ENCODE data around the gene ARHGAP4. TPM values are rescaled to one million over a fixed set of nuclear protein-coding genes. Genes with fewer than 3 reads are reported as not detected.
A peak's percentile ranks its signal among the peaks of the same experiment; 100 is the strongest.

The ARHGAP4 gene
- total and polyA plus RNA-seq, 5 donors = 13.4 to 22.9 (median 15.0) TPM

DNA sequence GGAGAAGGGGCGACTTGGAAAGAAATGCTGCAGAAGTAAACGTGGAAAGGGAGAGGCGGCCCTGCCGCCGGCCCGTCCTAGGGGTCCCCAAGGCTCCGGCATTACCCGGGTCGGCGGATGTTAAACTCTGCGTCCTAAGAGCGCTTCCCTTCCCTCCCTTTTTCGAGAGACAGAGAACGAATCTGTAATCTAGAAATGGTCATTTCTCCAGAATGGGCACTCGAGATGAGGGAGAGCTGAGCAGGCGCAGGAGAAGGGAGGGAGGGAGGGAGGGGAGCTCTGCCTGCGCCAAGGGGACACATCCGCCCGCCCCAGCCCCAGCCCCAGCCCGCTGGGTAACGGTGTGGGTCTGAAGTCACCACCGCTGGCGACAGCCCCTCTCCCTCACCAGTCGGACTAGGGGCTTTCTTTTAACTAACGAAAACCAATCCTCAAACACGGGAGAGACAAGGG is 43.9 kb upstream of the ARHGAP4 start:
- DNase-seq = peak in 1 of 3 donors; percentile 83
- Histone ChIP-seq H3K4me3 (ENCODE audit: low read length) (peak overlapping the region; percentile 78), H3K4me1 (ENCODE audit: control insufficient read depth, insufficient read depth, low read length) (peaks cover 17% of the 10 kb centered on the region), H3K27me3 (ENCODE audit: control insufficient read depth, insufficient read depth) (no peaks in the 10 kb centered on the region), H3K9me3 (ENCODE audit: control insufficient read depth, low read length) (no peaks in the 10 kb centered on the region), H3K27ac (ENCODE audit: low read length) (peak overlapping the region; percentile 56)
- intact Hi-C loops (cut with DNase I) = no loop called here
- under 1% methylated on average over 26 of the region's 26 CpGs for WGBS
- no peak for ATAC-seq

DNA sequence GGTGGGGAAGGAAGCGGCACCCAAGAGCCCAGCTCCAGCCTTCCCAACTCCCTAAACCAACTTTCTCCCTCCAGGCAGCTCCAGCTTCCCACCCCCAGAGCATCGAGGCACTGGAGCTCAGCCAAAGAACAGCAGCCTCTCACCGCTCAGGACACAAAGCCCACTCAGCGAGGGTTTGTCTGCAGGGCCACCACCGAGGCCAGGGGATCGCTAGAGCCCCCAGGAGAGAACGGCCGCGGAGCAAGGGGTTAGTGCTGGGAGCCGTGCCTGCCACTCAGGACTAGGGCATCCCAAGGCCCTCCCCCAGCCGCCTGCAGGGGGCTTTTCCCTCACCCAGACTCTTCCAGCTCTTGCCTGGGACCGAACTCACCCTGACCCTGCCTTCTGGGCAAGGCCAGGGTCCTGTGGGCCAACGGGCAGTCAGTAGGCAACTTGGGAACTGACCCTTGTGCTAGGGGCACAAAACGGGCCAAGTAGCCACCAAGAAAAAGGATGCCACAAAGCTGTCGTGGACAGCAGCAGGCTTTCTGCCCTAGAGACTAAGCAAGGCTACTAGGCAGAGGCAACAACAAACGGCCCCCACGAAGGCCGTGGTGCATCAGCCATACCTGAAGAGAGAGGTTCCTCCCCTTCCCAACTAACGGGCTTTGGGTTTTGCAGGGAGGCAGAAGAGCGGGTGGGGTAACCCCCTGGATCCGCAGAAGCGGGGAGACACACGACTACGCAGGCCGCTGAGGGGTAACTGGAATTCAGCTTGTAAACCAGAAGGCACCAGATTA is 43.2 kb upstream of the ARHGAP4 start:
- ATAC-seq = no peak

DNA sequence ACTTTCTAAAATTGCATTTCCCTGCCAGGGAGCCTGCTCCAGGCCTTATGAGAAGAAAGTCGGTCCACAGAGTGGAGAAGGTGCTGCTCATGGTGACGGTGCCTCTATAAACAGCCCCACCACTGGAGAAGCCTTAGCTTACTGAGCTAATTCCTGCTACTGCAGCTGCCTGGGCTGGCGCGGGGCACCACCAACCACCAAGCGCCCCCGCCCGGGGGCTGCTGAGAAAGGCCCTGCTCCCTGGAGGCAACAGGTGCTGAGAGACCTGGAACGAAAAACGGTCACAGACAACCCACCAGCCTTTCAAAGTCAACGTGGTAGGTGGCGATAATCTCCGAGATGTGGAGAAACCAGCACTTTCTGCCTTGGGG is 42.7 kb upstream of the ARHGAP4 start:
- H3K27ac ChIP-seq (ENCODE audit: low read length) = peak overlapping the region; percentile 23
- DNase-seq (peak in 1 of 3 donors; percentile 14), ATAC-seq (no peak)
- no peaks in the 10 kb centered on the region for H3K27me3 ChIP-seq (ENCODE audit: control insufficient read depth, insufficient read depth)
- H3K9me3 ChIP-seq (ENCODE audit: control insufficient read depth, low read length) = no peaks in the 10 kb centered on the region
- intact Hi-C loops (cut with DNase I) = no loop called here
- 15% methylated on average over 12 of the region's 12 CpGs for WGBS
- peaks cover 9% of the 10 kb centered on the region for H3K4me1 ChIP-seq (ENCODE audit: control insufficient read depth, insufficient read depth, low read length)
- peak overlapping the region; percentile 78 for H3K4me3 ChIP-seq (ENCODE audit: low read length)

More for the DNA sequence above, 43.2 kb upstream of the ARHGAP4 start:
- Histone ChIP-seq H3K4me3 (ENCODE audit: low read length) (peak overlapping the region; percentile 78), H3K27ac (ENCODE audit: low read length) (peak overlapping the region; percentile 56), H3K27me3 (ENCODE audit: control insufficient read depth, insufficient read depth) (no peaks in the 10 kb centered on the region), H3K4me1 (ENCODE audit: control insufficient read depth, insufficient read depth, low read length) (peaks cover 12% of the 10 kb centered on the region), H3K9me3 (ENCODE audit: control insufficient read depth, low read length) (no peaks in the 10 kb centered on the region)
- 10% methylated on average over 25 of the region's 25 CpGs for whole genome bisulfite sequencing
- DNase-seq = no peak
- intact Hi-C loops (cut with DNase I) = no loop called here

DNA sequence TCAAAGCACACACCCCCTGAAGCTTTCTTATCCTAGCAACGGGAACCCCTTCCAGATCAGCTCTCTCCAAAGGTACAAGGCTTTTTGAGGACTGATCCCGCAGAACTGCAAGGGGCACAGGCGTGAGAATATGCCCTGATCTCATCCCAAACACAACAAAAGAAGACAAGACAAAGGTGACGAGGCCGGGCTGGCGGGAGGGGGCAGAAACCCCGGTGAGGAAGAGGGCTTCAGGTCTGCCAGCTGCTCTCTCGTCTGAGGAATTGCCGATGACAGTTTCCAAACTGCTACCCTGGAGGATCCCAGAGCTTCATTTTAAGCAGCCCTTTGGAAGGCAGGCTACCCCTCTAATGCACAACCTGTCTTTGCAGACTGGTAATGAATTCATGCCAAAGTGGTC is 42.2 kb upstream of the ARHGAP4 start:
- H3K27ac ChIP-seq (ENCODE audit: low read length) = peak overlapping the region; percentile 15
- H3K9me3 ChIP-seq (ENCODE audit: control insufficient read depth, low read length) = no peaks in the 10 kb centered on the region
- H3K4me3 ChIP-seq (ENCODE audit: low read length) = no peak overlapping the region
- peaks cover 9% of the 10 kb centered on the region for H3K4me1 ChIP-seq (ENCODE audit: control insufficient read depth, insufficient read depth, low read length)
- DNase-seq (peak in 1 of 3 donors; percentile 54), ATAC-seq (no peak)
- no peaks in the 10 kb centered on the region for H3K27me3 ChIP-seq (ENCODE audit: control insufficient read depth, insufficient read depth)
- WGBS = 25% methylated on average over 9 of the region's 9 CpGs
- intact Hi-C loops (cut with DNase I) = no loop called here

DNA sequence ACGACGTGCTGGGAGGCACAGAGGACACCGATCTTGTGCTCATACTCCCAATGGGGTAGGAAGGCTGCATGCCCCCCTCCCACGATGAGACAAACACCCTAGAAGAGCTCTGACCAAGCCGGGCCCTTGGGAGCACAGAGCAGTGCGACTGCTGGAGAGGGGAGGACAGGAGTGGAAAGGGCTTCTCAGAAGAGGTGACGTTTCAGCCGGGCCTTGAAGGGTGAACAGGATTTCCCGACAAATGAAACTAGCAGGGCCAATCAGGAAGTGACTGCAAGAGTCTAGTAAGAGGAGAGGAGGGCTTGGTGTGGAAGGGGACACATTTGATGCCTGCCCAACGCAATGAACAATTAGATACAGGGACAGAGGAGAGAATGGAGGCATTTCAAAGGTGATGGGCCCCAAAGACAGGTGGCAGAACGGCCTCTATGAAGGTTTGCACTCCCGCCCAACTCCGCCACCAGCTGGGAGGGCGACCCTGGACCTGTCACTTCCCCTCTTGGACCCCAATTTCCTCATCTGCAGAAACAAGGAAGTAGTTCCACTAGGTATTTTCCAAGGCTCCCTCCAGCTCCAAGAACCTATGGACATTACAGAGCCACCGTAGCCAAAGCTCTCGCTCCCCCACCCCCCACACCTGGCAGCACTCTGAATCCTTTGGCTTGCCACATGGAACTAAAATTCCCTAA is 41.6 kb upstream of the ARHGAP4 start:
- Histone ChIP-seq H3K4me3 (ENCODE audit: low read length) (no peak overlapping the region), H3K4me1 (ENCODE audit: control insufficient read depth, insufficient read depth, low read length) (peaks cover 9% of the 10 kb centered on the region), H3K9me3 (ENCODE audit: control insufficient read depth, low read length) (no peaks in the 10 kb centered on the region), H3K27ac (ENCODE audit: low read length) (peak overlapping the region; percentile 17), H3K27me3 (ENCODE audit: control insufficient read depth, insufficient read depth) (no peaks in the 10 kb centered on the region)
- ATAC-seq = no peak
- 45% methylated on average over 16 of the region's 16 CpGs for WGBS
- intact Hi-C loops (cut with DNase I) = no loop called here
- DNase-seq = peak in 1 of 3 donors; percentile 50

DNA sequence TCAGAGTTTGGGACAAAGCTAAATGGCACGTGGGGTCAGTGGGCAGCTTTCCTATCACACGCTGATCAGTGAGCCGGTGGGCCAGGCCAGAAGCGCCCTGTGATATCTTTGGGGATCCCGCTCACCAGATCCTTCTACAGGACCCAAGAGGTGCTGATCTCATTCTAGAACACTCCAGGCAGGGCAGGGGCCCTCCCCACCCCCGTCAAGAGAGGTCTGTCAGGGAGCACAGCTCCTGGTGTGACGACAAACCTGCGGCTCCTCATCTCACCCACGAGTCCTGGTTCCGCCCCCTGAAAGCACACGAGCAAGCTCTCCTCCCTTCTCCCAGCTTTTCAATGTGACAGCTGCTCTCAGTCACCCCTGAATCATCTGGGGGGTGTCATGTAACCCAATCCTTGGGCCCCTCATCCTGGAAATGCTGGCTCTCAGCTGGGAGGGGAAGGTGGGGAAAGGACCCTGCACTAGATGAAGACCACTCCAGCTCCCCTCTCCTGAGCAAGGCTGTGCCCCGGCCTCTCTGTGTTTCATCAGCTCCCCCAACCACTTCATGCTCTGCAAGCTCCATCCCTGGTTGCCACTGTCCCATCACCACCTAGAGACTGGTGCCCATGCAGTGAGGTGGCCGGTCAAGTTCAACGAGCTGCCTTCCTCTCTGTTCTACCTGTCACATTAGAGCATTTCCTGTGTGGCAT is 40.9 kb upstream of the ARHGAP4 start:
- intact Hi-C loops (cut with DNase I) = no loop called here
- peak in 1 of 3 donors; percentile 53 for DNase-seq
- ATAC-seq = no peak
- Histone ChIP-seq H3K4me3 (ENCODE audit: low read length) (no peak overlapping the region), H3K27ac (ENCODE audit: low read length) (peak overlapping the region; percentile 40), H3K4me1 (ENCODE audit: control insufficient read depth, insufficient read depth, low read length) (peaks cover 9% of the 10 kb centered on the region), H3K27me3 (ENCODE audit: control insufficient read depth, insufficient read depth) (no peaks in the 10 kb centered on the region), H3K9me3 (ENCODE audit: control insufficient read depth, low read length) (no peaks in the 10 kb centered on the region)
- 63% methylated on average over 14 of the region's 14 CpGs for WGBS

DNA sequence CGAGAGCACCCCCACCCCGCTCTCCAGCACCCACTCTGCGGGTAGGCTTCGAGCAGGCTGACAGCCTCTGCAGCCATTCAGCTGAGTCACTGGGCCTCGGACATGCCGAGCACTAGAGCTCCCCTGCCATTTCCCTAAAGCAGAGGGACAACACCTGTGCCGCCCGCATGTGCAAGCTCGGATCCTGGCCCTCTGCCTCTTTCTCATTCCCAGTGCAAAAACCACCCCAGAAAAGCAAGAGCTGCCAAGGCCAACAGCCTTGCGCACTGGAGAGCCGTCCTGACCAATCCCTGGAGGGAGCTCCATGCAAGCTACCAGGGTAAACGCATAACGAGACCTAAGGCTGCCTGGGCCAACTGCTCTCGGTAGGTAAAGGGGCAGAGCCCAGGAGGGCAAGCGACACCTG is 40.2 kb upstream of the ARHGAP4 start:
- intact Hi-C loops (cut with DNase I) = no loop called here
- Histone ChIP-seq H3K27me3 (ENCODE audit: control insufficient read depth, insufficient read depth) (no peaks in the 10 kb centered on the region), H3K4me1 (ENCODE audit: control insufficient read depth, insufficient read depth, low read length) (peaks cover 9% of the 10 kb centered on the region), H3K27ac (ENCODE audit: low read length) (no peak overlapping the region), H3K4me3 (ENCODE audit: low read length) (no peak overlapping the region), H3K9me3 (ENCODE audit: control insufficient read depth, low read length) (no peaks in the 10 kb centered on the region)
- DNase-seq (peak in 1 of 3 donors; percentile 64), ATAC-seq (no peak)
- WGBS = 51% methylated on average over 15 of the region's 15 CpGs

DNA sequence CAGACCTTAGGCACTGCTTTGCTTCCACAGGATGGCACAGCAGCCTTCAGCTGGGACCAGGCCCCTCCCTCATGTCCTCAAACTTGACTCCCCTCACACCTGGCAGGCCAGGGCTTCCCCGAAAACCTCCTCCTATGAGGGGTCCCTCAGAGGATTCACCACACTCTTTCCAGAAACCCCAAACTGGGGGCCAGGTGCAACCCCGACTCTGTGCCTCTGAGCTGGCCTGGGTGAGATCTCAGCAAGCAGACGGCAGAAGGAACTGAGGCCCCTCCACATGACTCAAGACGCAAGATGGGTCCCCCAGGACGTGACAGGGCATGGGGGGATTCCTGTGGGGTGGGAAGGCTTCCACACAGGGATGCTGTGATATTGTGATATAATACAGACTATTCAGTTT is 39.3 kb upstream of the ARHGAP4 start:
- DNase-seq (peak in 1 of 3 donors; percentile 25), ATAC-seq (no peak)
- intact Hi-C loops (cut with DNase I) = no loop called here
- no peak overlapping the region for H3K27ac ChIP-seq (ENCODE audit: low read length)
- H3K4me3 ChIP-seq (ENCODE audit: low read length) = no peak overlapping the region
- 79% methylated on average over 5 of the region's 5 CpGs for WGBS
- no peaks in the 10 kb centered on the region for H3K27me3 ChIP-seq (ENCODE audit: control insufficient read depth, insufficient read depth)
- peaks cover 9% of the 10 kb centered on the region for H3K4me1 ChIP-seq (ENCODE audit: control insufficient read depth, insufficient read depth, low read length)
- no peaks in the 10 kb centered on the region for H3K9me3 ChIP-seq (ENCODE audit: control insufficient read depth, low read length)

DNA sequence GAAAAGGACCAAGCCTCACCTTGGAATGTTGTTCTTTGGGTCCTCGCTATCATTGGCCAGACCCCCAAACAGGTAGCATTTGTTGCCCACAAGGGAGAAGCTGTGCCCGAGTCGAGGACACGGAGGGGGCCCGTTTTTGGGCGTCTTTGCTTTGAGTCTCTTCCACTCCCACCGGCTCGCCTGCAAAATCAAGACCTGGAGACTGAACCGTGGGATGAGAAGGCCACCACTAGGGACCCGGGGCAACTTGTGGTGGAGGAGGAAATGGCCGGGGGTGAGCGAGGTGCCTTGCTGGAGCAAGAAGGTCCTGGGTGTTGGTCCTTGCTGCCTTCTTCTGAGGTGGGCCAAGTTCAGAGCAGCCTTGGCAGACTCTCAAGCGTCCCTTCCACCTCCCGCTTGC is 38.0 kb upstream of the ARHGAP4 start:
- ATAC-seq (no peak), DNase-seq (peak in 1 of 3 donors; percentile 53)
- 88% methylated on average over 14 of the region's 14 CpGs for WGBS
- intact Hi-C loops (cut with DNase I) = no loop called here
- H3K4me1 ChIP-seq (ENCODE audit: control insufficient read depth, insufficient read depth, low read length) = peaks cover 9% of the 10 kb centered on the region
- H3K27me3 ChIP-seq (ENCODE audit: control insufficient read depth, insufficient read depth) = no peaks in the 10 kb centered on the region
- no peak overlapping the region for H3K27ac ChIP-seq (ENCODE audit: low read length)
- H3K9me3 ChIP-seq (ENCODE audit: control insufficient read depth, low read length) = no peaks in the 10 kb centered on the region
- no peak overlapping the region for H3K4me3 ChIP-seq (ENCODE audit: low read length)

DNA sequence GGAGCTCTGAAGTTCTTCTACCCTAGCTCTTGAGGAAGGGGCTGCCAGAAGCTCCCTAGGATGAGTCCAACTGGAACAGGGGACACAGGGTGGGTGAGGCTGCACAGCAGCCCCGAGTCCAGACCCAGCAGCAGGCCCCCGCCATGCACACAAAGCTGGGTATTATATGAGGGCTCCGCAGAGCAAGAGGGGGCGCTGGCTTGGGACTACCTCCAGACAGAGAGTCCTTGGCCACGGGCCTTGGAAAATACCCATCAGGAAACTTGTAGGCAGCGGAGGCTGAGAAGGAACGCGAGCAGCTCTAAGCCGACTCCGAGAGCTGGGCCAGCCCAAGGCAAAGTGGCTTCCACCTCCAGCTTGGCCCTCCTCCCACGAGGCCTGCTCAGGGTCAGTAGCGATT is 37.5 kb upstream of the ARHGAP4 start:
- peaks cover 9% of the 10 kb centered on the region for H3K4me1 ChIP-seq (ENCODE audit: control insufficient read depth, insufficient read depth, low read length)
- no peak for ATAC-seq
- peak in 1 of 3 donors; percentile 36 for DNase-seq
- H3K27ac ChIP-seq (ENCODE audit: low read length) = no peak overlapping the region
- H3K4me3 ChIP-seq (ENCODE audit: low read length) = no peak overlapping the region
- no peaks in the 10 kb centered on the region for H3K9me3 ChIP-seq (ENCODE audit: control insufficient read depth, low read length)
- WGBS = 85% methylated on average over 12 of the region's 12 CpGs
- H3K27me3 ChIP-seq (ENCODE audit: control insufficient read depth, insufficient read depth) = no peaks in the 10 kb centered on the region
- intact Hi-C loops (cut with DNase I) = no loop called here

DNA sequence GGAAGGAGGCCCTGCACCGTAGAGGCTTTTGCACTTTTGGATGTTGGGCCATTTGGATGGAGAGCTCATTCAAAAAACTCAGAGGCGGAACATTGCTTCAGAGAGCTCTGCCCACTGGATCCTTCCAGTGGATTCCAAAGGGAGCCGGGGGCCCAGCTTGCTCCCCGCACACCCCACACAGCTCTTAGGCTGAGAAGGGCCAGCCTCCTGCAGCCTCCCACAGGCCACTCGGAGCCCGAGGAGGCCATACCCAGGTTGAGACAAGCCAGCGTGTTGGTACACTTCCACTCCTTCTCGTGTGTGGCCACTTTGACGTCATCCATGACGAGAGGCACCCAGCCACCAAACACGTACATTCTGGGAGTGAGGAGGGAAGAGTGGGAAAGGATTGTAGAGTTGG is 35.2 kb upstream of the ARHGAP4 start:
- no peaks in the 10 kb centered on the region for H3K4me1 ChIP-seq (ENCODE audit: control insufficient read depth, insufficient read depth, low read length)
- no peak overlapping the region for H3K27ac ChIP-seq (ENCODE audit: low read length)
- intact Hi-C loops (cut with DNase I) = no loop called here
- H3K4me3 ChIP-seq (ENCODE audit: low read length) = no peak overlapping the region
- ATAC-seq = no peak
- no peaks in the 10 kb centered on the region for H3K27me3 ChIP-seq (ENCODE audit: control insufficient read depth, insufficient read depth)
- H3K9me3 ChIP-seq (ENCODE audit: control insufficient read depth, low read length) = no peaks in the 10 kb centered on the region
- 86% methylated on average over 11 of the region's 11 CpGs for WGBS
- DNase-seq = no peak

All from right cardiac atrium (tissue), 5 donors.